ENCODE data around the gene STX10.

DNA sequence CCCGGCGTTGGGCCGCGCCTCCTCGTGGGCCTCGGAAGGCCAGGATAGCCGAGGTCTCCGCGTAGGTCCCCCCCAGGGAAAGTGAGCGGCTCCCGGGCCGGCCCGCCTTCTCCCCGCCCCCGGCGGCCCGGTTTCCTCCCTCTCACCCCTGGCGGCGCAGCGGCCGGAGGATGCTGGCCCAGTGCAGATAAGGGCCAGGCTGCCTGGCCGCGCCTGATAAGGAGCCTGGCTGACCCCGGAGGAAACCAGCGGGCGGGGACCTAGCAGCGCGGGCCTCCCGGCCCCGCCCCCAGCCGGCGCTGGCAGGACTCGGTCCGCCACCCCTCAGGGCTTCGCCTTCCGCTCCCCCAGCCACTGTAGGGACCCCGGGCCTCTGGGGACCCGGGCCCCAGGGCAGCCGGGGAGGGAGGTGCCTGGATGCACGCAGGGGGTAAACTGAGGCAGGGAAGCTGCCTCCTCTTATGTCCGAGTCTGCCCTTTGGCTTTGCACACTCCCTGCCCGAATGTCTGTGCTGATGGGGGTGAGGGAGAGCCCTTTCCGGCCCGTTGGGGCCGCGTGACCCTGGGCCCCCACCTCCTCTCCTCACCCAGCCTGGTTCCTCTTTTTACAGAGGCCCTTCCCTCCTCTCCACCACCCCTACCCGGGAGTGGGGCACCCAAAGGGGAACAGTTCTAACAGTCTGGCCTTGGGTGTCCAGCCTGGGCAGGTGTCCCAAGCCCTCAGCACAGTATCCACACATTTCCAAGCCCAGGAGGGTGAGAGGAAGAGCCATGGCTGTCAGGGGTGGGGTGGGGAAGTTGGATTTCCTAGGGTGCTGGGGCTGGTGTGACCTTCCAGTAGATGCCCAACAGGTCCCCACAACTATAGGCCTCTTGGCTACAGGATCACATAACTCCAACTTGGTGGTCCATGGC, 47.3 kb downstream of the STX10 start, which contains the start of gene LYL1:
- TF ChIP-seq, protein P1, sequence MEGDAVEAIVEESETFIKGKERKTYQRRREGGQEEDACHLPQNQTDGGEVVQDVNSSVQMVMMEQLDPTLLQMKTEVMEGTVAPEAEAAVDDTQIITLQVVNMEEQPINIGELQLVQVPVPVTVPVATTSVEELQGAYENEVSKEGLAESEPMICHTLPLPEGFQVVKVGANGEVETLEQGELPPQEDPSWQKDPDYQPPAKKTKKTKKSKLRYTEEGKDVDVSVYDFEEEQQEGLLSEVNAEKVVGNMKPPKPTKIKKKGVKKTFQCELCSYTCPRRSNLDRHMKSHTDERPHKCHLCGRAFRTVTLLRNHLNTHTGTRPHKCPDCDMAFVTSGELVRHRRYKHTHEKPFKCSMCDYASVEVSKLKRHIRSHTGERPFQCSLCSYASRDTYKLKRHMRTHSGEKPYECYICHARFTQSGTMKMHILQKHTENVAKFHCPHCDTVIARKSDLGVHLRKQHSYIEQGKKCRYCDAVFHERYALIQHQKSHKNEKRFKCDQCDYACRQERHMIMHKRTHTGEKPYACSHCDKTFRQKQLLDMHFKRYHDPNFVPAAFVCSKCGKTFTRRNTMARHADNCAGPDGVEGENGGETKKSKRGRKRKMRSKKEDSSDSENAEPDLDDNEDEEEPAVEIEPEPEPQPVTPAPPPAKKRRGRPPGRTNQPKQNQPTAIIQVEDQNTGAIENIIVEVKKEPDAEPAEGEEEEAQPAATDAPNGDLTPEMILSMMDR (conservative IDR thresholded peaks at IDR 0.05; ENCODE audit: low read depth, low read length) = no peak
- no peak for TF ChIP-seq MXI1 (IDR thresholded peaks at IDR 0.05; ENCODE audit: borderline replicate concordance, low read depth, low read length)
- TF ChIP-seq BHLHE40 (IDR thresholded peaks at IDR 0.05; ENCODE audit: low read depth, low read length) = no peak
- TF ChIP-seq MAFK (IDR thresholded peaks at IDR 0.05; ENCODE audit: low read depth, low read length) = no peak

All from IMR-90 (cell line).